Neural cell (in vitro differentiated cells): ENCODE results near the gene NAGLU. TPM values are rescaled to one million over a fixed set of nuclear protein-coding genes. Genes with fewer than 3 reads are reported as not detected.

Source experiments
- H2AFZ ChIP-seq: fragments of 200-600, 300-800 bp; sonication (generic), shearing (Covaris generic); 2 replicates; pipeline ENCODE4 v1.6.0; 2014; ENCODE audit warnings: low read depth, mild to moderate bottlenecking, antibody characterized with exemption, low read length, moderate library complexity
- H3F3A ChIP-seq: fragments of 200-600 bp; shearing (Covaris generic); 2 replicates; pipeline ENCODE4 v1.6.1; 2016; ENCODE audit warnings: mild to moderate bottlenecking, moderate library complexity, mixed read lengths, antibody characterized with exemption, low read length; ENCODE audit not compliant: insufficient read depth, poor library complexity, severe bottlenecking
- H3K27ac ChIP-seq: fragments of 200-600, 300-800 bp; sonication (generic), shearing (Covaris generic); 2 replicates; pipeline ENCODE4 v1.5.1; 2014; ENCODE audit warnings: mild to moderate bottlenecking, low read length, moderate library complexity
- H3K27me3 ChIP-seq: fragments of 300-800, 200-600 bp; sonication (generic), shearing (Covaris generic); 2 replicates; pipeline ENCODE4 v1.6.0; 2014; ENCODE audit warnings: mild to moderate bottlenecking, low read depth, low read length, moderate library complexity; ENCODE audit not compliant: insufficient read depth
- H3K36me3 ChIP-seq: fragments of 300-800, 200-600 bp; sonication (generic), shearing (Covaris generic); 2 replicates; pipeline ENCODE4 v1.5.1; 2014; ENCODE audit warnings: mild to moderate bottlenecking, antibody characterized with exemption, low read length, moderate library complexity; ENCODE audit not compliant: insufficient read depth
- H3K4me2 ChIP-seq: fragments of 300-800, 200-600 bp; sonication (generic), shearing (Covaris generic); 2 replicates; pipeline ENCODE4 v1.6.0; 2014; ENCODE audit warnings: mild to moderate bottlenecking, low read length
- H3K4me3 ChIP-seq: fragments of 300-800, 200-600 bp; sonication (generic), shearing (Covaris generic); 2 replicates; pipeline ENCODE4 v1.5.1; 2014; ENCODE audit warnings: mild to moderate bottlenecking, low read length, moderate library complexity
- H3K79me2 ChIP-seq: fragments of 200-600 bp; shearing (Covaris generic); replicated peaks from 2 replicates; pipeline ENCODE4 v1.6.0; 2014; ENCODE audit warnings: mild to moderate bottlenecking, low read length, moderate library complexity; ENCODE audit not compliant: insufficient read depth
- H3K9ac ChIP-seq: fragments of 300-800, 200-600 bp; sonication (generic), shearing (Covaris generic); 2 replicates; pipeline ENCODE4 v1.6.1; 2016; ENCODE audit warnings: mild to moderate bottlenecking, low read length, mixed read lengths
- H3K9me2 ChIP-seq: fragments of 200-600 bp; shearing (Covaris generic); 2 replicates; pipeline ENCODE4 v1.6.1; 2016; ENCODE audit warnings: mild to moderate bottlenecking, low read length, mixed read lengths; ENCODE audit not compliant: insufficient read depth
- H3K9me3 ChIP-seq: fragments of 200-600, 300-800 bp; sonication (generic), shearing (Covaris generic); 2 replicates; pipeline ENCODE4 v1.6.1; 2016; ENCODE audit warnings: mild to moderate bottlenecking, mixed run types, low read length, moderate library complexity, mixed read lengths
- H4K20me1 ChIP-seq: fragments of 200-600 bp; shearing (Covaris generic); 2 replicates; pipeline ENCODE4 v1.6.1; 2016; ENCODE audit warnings: mild to moderate bottlenecking, mixed run types; ENCODE audit not compliant: insufficient read depth
- EP300 ChIP-seq: fragments of 450-650 bp; conservative IDR thresholded peaks from 2 replicates; pipeline ENCODE4 v1.6.1; 2014; ENCODE audit warnings: antibody characterized with exemption, mild to moderate bottlenecking, moderate library complexity; ENCODE audit not compliant: poor library complexity, severe bottlenecking
- EZH2 ChIP-seq: fragments of 200-600, 300-800 bp; shearing (Covaris generic), sonication (generic); IDR thresholded peaks from 2 replicates; pipeline ENCODE4 v1.6.1; 2014; ENCODE audit warnings: antibody characterized with exemption, low read length, borderline replicate concordance, mild to moderate bottlenecking; ENCODE audit not compliant: insufficient read depth, poor library complexity, severe bottlenecking
- MXI1 ChIP-seq: fragments of 450-650 bp; conservative IDR thresholded peaks from 2 replicates; pipeline ENCODE4 v1.6.1; 2014; ENCODE audit warnings: antibody characterized with exemption, mild to moderate bottlenecking; ENCODE audit not compliant: poor library complexity, severe bottlenecking
- POLR2AphosphoS5 ChIP-seq: IDR thresholded peaks from 2 replicates; pipeline ENCODE4 v1.6.1; 2012
- RAD21 ChIP-seq: fragments of 450-650 bp; conservative IDR thresholded peaks from 2 replicates; pipeline ENCODE4 v1.6.1; 2014; ENCODE audit warnings: antibody characterized with exemption, mild to moderate bottlenecking, moderate library complexity
- SMC3 ChIP-seq: fragments of 450-650 bp; conservative IDR thresholded peaks from 2 replicates; pipeline ENCODE4 v1.6.1; 2014; ENCODE audit warnings: antibody characterized with exemption, mild to moderate bottlenecking, moderate library complexity; ENCODE audit not compliant: poor library complexity
- TAF1 ChIP-seq: IDR thresholded peaks from 2 replicates; pipeline ENCODE4 v1.6.1; 2012; ENCODE audit warnings: low read depth
- polyA plus RNA-seq: library from polyadenylated mRNA; depleted of rRNA; stranded (reverse); fragments of >200 nt; gene quantifications from 2 replicates; pipeline ENCODE4 v1.2.3, GENCODE V29; 2014
- TF ChIP-seq, protein P1 (sequence below): fragments of 450-650 bp; IDR thresholded peaks from 2 replicates; pipeline ENCODE4 v1.5.1; 2014; ENCODE audit warnings: antibody characterized with exemption, mild to moderate bottlenecking, moderate library complexity; ENCODE audit not compliant: poor library complexity, severe bottlenecking
- TF ChIP-seq, protein P2 (sequence below): IDR thresholded peaks from 2 replicates; pipeline ENCODE4 v1.6.1; 2012; ENCODE audit warnings: borderline replicate concordance

NAGLU gene
- polyA plus RNA-seq, 1 donor from 2014 or later: 12.1 TPM

DNA sequence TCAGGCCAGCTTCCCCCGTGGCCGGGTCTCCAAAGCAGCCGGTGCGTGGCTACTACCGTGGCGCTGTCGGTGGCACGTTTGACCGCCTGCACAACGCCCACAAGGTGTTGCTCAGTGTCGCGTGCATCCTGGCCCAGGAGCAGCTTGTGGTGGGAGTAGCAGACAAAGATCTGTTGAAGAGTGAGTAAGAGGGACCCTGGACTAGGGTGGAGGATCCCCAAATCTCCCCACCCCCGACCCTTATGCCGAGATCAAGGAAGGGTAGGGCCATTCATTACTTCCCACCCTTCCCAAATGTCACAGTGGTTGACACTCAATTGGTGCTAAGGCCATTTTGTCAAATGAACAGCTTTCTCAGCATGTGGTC, 27.1 kb downstream of the NAGLU start:
- Histone ChIP-seq H3K9me2 (no peaks in the 10 kb centered on the region), H3F3A (no peaks in the 10 kb centered on the region), H3K27me3 (no peaks in the 10 kb centered on the region), H3K36me3 (no peaks in the 10 kb centered on the region), H4K20me1 (no peaks in the 10 kb centered on the region), H3K79me2 (peaks cover 16% of the 10 kb centered on the region), H2AFZ (no peak overlapping the region), H3K9ac (peak overlapping the region; percentile 84), H3K27ac (no peak overlapping the region), H3K9me3 (no peaks in the 10 kb centered on the region), H3K4me2 (peak overlapping the region; percentile 76), H3K4me3 (peak overlapping the region; percentile 93)
- TF ChIP-seq MXI1 (no peak), EZH2 (no peak), SMC3 (no peak)

DNA sequence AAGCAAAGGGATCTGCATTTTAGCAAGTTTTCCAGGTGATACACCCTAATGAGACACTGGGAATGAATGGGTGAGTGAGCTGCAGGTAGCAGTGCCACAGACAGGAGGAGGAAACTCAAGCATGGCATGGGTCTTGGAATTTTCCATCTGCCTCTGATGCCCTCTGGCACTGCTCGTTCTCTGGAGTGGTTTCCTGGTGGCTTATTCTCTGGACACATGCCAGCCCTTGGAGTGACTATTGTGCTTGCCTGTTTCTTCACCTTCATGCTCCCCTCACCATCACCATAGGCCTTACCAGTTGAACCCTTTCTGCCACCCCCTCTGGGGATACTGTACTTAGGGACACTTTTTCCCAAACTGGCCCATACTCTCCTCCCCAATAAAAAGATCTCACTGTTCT, 27.5 kb downstream of the NAGLU start:
- no peaks in the 10 kb centered on the region for H3K27me3 ChIP-seq
- no peaks in the 10 kb centered on the region for H3K9me2 ChIP-seq
- H3K27ac ChIP-seq: no peak overlapping the region
- H3K79me2 ChIP-seq: peaks cover 16% of the 10 kb centered on the region
- H3K9ac ChIP-seq: no peak overlapping the region
- peak overlapping the region; percentile 93 for H3K4me3 ChIP-seq
- H3K4me2 ChIP-seq: no peak overlapping the region
- H2AFZ ChIP-seq: no peak overlapping the region
- no peaks in the 10 kb centered on the region for H3F3A ChIP-seq
- no peaks in the 10 kb centered on the region for H3K9me3 ChIP-seq
- no peaks in the 10 kb centered on the region for H4K20me1 ChIP-seq
- TF ChIP-seq, protein P1, sequence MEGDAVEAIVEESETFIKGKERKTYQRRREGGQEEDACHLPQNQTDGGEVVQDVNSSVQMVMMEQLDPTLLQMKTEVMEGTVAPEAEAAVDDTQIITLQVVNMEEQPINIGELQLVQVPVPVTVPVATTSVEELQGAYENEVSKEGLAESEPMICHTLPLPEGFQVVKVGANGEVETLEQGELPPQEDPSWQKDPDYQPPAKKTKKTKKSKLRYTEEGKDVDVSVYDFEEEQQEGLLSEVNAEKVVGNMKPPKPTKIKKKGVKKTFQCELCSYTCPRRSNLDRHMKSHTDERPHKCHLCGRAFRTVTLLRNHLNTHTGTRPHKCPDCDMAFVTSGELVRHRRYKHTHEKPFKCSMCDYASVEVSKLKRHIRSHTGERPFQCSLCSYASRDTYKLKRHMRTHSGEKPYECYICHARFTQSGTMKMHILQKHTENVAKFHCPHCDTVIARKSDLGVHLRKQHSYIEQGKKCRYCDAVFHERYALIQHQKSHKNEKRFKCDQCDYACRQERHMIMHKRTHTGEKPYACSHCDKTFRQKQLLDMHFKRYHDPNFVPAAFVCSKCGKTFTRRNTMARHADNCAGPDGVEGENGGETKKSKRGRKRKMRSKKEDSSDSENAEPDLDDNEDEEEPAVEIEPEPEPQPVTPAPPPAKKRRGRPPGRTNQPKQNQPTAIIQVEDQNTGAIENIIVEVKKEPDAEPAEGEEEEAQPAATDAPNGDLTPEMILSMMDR: no peak
- TF ChIP-seq RAD21: no peak
- TF ChIP-seq POLR2AphosphoS5: no peak
- TF ChIP-seq TAF1: no peak
- TF ChIP-seq MXI1: no peak
- TF ChIP-seq EP300: no peak
- TF ChIP-seq, protein P2, sequence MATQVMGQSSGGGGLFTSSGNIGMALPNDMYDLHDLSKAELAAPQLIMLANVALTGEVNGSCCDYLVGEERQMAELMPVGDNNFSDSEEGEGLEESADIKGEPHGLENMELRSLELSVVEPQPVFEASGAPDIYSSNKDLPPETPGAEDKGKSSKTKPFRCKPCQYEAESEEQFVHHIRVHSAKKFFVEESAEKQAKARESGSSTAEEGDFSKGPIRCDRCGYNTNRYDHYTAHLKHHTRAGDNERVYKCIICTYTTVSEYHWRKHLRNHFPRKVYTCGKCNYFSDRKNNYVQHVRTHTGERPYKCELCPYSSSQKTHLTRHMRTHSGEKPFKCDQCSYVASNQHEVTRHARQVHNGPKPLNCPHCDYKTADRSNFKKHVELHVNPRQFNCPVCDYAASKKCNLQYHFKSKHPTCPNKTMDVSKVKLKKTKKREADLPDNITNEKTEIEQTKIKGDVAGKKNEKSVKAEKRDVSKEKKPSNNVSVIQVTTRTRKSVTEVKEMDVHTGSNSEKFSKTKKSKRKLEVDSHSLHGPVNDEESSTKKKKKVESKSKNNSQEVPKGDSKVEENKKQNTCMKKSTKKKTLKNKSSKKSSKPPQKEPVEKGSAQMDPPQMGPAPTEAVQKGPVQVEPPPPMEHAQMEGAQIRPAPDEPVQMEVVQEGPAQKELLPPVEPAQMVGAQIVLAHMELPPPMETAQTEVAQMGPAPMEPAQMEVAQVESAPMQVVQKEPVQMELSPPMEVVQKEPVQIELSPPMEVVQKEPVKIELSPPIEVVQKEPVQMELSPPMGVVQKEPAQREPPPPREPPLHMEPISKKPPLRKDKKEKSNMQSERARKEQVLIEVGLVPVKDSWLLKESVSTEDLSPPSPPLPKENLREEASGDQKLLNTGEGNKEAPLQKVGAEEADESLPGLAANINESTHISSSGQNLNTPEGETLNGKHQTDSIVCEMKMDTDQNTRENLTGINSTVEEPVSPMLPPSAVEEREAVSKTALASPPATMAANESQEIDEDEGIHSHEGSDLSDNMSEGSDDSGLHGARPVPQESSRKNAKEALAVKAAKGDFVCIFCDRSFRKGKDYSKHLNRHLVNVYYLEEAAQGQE: no peak
- no peak for TF ChIP-seq EZH2
- no peak for TF ChIP-seq SMC3
- H3K36me3 ChIP-seq: no peaks in the 10 kb centered on the region

- no peaks in the 10 kb centered on the region for H4K20me1 ChIP-seq
- no peak for TF ChIP-seq POLR2AphosphoS5
- no peak for TF ChIP-seq EP300
- TF ChIP-seq SMC3: no peak
- TF ChIP-seq MXI1: no peak
- TF ChIP-seq RAD21: no peak
- TF ChIP-seq, protein P1: no peak
- no peak for TF ChIP-seq EZH2
- TF ChIP-seq TAF1: no peak
- TF ChIP-seq, protein P2: no peak
- peaks cover 16% of the 10 kb centered on the region for H3K79me2 ChIP-seq
- peak overlapping the region; percentile 93 for H3K4me3 ChIP-seq
- H3K27me3 ChIP-seq: no peaks in the 10 kb centered on the region
- no peak overlapping the region for H3K27ac ChIP-seq
- H3K9me3 ChIP-seq: no peaks in the 10 kb centered on the region
- no peaks in the 10 kb centered on the region for H3F3A ChIP-seq
- no peaks in the 10 kb centered on the region for H3K9me2 ChIP-seq
- no peaks in the 10 kb centered on the region for H3K36me3 ChIP-seq
- no peak overlapping the region for H3K4me2 ChIP-seq
- no peak overlapping the region for H2AFZ ChIP-seq
- no peak overlapping the region for H3K9ac ChIP-seq
These were observed 27.9 kb downstream of the NAGLU start for GRCh38 chr17:42563950-42564349.
